ENCODE measurements around the gene GABRB1. TPM values are rescaled to one million over a fixed set of nuclear protein-coding genes. Genes with fewer than 3 reads are reported as not detected.

Gene GABRB1
- total RNA-seq, 1 donor from 2014 or later: not detected

DNA sequence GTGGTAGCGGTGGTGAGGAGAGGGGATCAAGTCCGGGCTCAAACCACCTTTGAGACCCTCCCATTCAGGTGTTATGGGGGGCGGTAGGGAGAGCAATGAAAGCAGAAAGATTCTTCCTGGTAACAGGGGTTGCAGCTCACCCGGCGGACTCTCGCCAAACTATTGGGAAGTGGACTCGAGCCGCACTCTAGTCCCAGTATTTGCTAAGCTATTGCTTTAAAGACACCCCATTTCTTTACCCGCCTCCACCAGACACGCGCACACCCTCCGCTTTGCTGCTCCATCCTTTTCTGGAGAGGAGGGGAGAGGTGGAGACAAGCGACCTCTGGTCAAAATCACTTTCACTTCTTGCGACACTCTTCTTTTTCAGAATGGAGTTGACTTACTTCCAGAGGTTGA is 37.4 kb upstream of the GABRB1 start:
- FAIRE-seq: no peak
- TF ChIP-seq, protein P1, sequence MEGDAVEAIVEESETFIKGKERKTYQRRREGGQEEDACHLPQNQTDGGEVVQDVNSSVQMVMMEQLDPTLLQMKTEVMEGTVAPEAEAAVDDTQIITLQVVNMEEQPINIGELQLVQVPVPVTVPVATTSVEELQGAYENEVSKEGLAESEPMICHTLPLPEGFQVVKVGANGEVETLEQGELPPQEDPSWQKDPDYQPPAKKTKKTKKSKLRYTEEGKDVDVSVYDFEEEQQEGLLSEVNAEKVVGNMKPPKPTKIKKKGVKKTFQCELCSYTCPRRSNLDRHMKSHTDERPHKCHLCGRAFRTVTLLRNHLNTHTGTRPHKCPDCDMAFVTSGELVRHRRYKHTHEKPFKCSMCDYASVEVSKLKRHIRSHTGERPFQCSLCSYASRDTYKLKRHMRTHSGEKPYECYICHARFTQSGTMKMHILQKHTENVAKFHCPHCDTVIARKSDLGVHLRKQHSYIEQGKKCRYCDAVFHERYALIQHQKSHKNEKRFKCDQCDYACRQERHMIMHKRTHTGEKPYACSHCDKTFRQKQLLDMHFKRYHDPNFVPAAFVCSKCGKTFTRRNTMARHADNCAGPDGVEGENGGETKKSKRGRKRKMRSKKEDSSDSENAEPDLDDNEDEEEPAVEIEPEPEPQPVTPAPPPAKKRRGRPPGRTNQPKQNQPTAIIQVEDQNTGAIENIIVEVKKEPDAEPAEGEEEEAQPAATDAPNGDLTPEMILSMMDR (IDR thresholded peaks at IDR 0.05; ENCODE audit: insufficient read depth, low read length, severe bottlenecking): no peak
- Histone ChIP-seq H3K27me3 (ENCODE audit: control insufficient read depth, insufficient read depth, low read length) (peaks cover 11% of the 10 kb centered on the region), H3K36me3 (ENCODE audit: control insufficient read depth, insufficient read depth, low read length) (no peaks in the 10 kb centered on the region), H3K4me3 (ENCODE audit: low read depth, low read length) (no peak overlapping the region)
- no peak for DNase-seq (ENCODE audit: low read depth)

DNA sequence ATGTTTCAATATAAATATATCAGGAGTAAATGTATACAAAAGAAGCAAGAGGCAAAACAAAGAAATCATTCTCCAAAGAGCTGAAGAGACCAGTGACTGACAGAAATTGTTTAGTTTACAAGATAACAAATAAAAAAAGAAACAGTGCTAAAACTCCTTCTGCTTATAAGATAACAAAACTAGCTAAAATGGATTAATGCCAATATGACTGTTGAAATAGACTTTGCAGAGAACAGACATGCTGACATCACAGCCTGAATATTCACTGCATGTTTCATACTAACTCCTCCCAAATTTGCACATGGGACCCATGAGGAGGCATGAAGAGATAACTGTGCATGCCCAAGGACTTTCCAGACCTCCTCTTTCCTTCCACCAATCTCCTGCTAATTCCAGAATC is 31.8 kb upstream of the GABRB1 start:
- H3K27me3 ChIP-seq (ENCODE audit: control insufficient read depth, insufficient read depth, low read length): no peaks in the 10 kb centered on the region
- H3K4me3 ChIP-seq (ENCODE audit: low read depth, low read length): no peak overlapping the region
- TF ChIP-seq, protein P1 (IDR thresholded peaks at IDR 0.05; ENCODE audit: insufficient read depth, low read length, severe bottlenecking): no peak
- H3K36me3 ChIP-seq (ENCODE audit: control insufficient read depth, insufficient read depth, low read length): no peaks in the 10 kb centered on the region
- DNase-seq (ENCODE audit: low read depth): peak; percentile 6
- FAIRE-seq: no peak

DNA sequence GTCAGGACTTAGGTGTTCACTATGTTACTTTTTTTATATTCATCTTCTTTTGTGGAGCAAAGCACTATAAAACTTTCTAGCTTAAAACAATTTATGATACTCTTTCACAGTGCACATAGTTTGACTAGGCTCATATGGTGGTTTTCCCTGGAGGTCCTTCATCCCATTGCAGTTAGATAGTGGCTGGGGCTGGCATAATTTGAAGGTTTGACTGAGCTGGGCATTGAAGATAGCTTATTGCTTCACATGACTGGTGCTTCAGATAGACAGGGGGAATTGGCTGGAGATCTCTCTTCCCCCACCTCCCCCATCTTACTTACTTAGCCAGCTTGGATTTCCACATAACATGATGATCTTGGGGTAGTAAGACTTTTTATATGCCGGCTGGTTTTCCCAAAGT is 31.0 kb upstream of the GABRB1 start:
- no peak overlapping the region for H3K4me3 ChIP-seq (ENCODE audit: low read depth, low read length)
- no peaks in the 10 kb centered on the region for H3K27me3 ChIP-seq (ENCODE audit: control insufficient read depth, insufficient read depth, low read length)
- DNase-seq (ENCODE audit: low read depth): no peak
- TF ChIP-seq, protein P1 (IDR thresholded peaks at IDR 0.05; ENCODE audit: insufficient read depth, low read length, severe bottlenecking): no peak
- no peaks in the 10 kb centered on the region for H3K36me3 ChIP-seq (ENCODE audit: control insufficient read depth, insufficient read depth, low read length)
- no peak for FAIRE-seq

DNA sequence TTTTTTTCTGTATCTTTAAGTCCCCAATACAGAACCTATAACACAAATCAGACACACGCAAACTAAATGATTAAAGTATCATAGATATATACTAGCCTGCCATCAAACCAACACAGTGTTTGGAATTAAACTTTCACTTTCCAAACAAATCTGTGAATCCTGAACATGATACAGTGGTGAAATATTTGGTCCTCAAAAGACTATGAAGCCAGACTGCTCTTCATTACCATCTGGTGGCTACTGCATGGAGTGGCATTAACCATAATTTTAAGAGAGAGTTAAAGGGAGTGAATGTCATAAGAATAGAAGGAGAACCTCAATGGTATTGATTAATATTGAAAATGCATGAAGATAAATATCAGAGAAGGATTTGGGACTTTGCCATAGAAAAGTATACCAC is 28.8 kb upstream of the GABRB1 start:
- DNase-seq (ENCODE audit: low read depth): peak; percentile 11
- no peak overlapping the region for H3K4me3 ChIP-seq (ENCODE audit: low read depth, low read length)
- no peak for FAIRE-seq
- no peaks in the 10 kb centered on the region for H3K36me3 ChIP-seq (ENCODE audit: control insufficient read depth, insufficient read depth, low read length)
- H3K27me3 ChIP-seq (ENCODE audit: control insufficient read depth, insufficient read depth, low read length): no peaks in the 10 kb centered on the region
- TF ChIP-seq, protein P1 (IDR thresholded peaks at IDR 0.05; ENCODE audit: insufficient read depth, low read length, severe bottlenecking): no peak

DNA sequence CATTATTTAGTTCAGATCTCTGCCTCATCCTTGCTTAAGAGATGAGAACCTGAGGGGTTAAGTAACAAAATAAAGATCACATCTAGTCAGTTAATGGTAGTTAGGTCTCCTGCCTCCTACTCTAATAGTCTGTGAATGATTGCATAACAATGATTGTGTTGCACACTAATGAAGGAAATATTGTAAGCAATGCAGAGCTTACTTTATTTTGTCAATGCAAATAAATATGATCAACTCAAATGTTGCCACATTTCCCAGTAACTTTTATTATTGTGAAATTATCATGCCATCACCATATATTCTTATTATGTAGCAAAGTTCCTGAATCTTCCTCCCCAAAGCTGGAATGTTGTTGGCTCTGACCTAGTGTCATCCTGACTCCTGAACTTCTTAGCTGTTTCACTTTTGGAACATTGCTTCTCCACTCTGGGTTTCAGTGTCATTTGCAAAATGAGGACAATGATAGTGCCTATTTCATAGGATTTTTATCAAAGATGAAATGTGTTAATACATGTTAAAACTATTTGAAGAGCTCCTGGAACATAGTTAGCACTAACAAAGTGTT is 20.9 kb upstream of the GABRB1 start:
- DNase-seq (ENCODE audit: low read depth): peak; percentile 7
- Histone ChIP-seq H3K4me3 (ENCODE audit: low read depth, low read length) (no peak overlapping the region), H3K27me3 (ENCODE audit: control insufficient read depth, insufficient read depth, low read length) (no peaks in the 10 kb centered on the region), H3K36me3 (ENCODE audit: control insufficient read depth, insufficient read depth, low read length) (no peaks in the 10 kb centered on the region)
- no peak for FAIRE-seq
- TF ChIP-seq, protein P1 (IDR thresholded peaks at IDR 0.05; ENCODE audit: insufficient read depth, low read length, severe bottlenecking): no peak

DNA sequence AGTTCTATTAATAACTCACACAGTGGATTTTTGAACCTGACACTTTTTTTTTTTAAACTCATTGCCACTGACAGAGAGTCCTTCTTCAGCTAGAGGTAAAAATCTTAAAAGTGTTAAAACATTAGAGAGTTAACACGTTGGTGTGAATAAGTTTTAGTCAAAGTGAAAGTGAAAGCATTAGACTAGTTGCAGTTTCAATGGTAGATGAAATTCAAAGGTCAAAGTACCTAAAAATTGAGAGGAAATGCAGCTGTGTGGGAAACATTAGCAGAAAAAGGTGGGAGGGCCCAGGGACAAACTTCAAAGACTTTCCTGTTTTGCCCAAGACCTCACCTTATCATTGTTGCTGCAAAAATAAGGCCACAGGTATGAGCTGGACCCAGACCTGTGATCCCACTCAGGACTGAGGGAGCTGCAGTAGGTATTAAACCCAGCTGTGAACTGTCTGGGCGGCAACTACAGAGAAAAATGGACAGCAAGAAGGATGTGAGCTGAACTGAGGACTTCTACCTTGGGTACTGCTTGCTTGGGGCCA is 20.4 kb upstream of the GABRB1 start:
- no peak overlapping the region for H3K4me3 ChIP-seq (ENCODE audit: low read depth, low read length)
- FAIRE-seq: no peak

More for the DNA sequence above, 20.4 kb upstream of the GABRB1 start:
- H3K27me3 ChIP-seq (ENCODE audit: control insufficient read depth, insufficient read depth, low read length): no peaks in the 10 kb centered on the region
- no peak for DNase-seq (ENCODE audit: low read depth)
- no peaks in the 10 kb centered on the region for H3K36me3 ChIP-seq (ENCODE audit: control insufficient read depth, insufficient read depth, low read length)
- TF ChIP-seq, protein P1 (IDR thresholded peaks at IDR 0.05; ENCODE audit: insufficient read depth, low read length, severe bottlenecking): no peak
